GM20431 (cell line): Measurements from ENCODE around the gene ARHGEF1.

Experiments
- in situ Hi-C: fragments of 300-500 bp; cut with MseI, MboI; formaldehyde crosslinking; loops from one replicate; pipeline ENCODE4 v1.15.0; 2020; ENCODE audit warnings: low sequenced_read_pairs; ENCODE audit not compliant: unreplicated experiment

The ARHGEF1 gene

GRCh38 chr19:41880329-41880708, 2.7 kb upstream of the ARHGEF1 start:
- in situ Hi-C loops, result no loop called here

- in situ Hi-C loops, result no loop called here
Observed at GRCh38 chr19:41883463-41883820, 458 bp downstream of the ARHGEF1 start.

GRCh38 chr19:41883821-41884733, 1.1 kb downstream of the ARHGEF1 start:
- in situ Hi-C loops, result no loop called here

- in situ Hi-C loops, result no loop called here
Observed at GRCh38 chr19:41886761-41887710, 4.1 kb downstream of the ARHGEF1 start.

- in situ Hi-C loops, result no loop called here
Observed at GRCh38 chr19:41887711-41888382, 4.9 kb downstream of the ARHGEF1 start.

- in situ Hi-C loops, result no loop called here
Observed at GRCh38 chr19:41888926-41889325, 5.9 kb downstream of the ARHGEF1 start.

- in situ Hi-C loops, result no loop called here
Observed at GRCh38 chr19:41889896-41890295, 6.9 kb downstream of the ARHGEF1 start.

GRCh38 chr19:41890936-41891335, 8.0 kb downstream of the ARHGEF1 start:
- in situ Hi-C loops, result no loop called here

GRCh38 chr19:41892173-41892902, 9.4 kb downstream of the ARHGEF1 start:
- in situ Hi-C loops, result no loop called here

- in situ Hi-C loops, result no loop called here
Observed at GRCh38 chr19:41893899-41894298, 10.9 kb downstream of the ARHGEF1 start.

- in situ Hi-C loops, result no loop called here
Observed at GRCh38 chr19:41894350-41894749, 11.4 kb downstream of the ARHGEF1 start.

- in situ Hi-C loops, result no loop called here
Observed at GRCh38 chr19:41895745-41896580, 13.0 kb downstream of the ARHGEF1 start.

GRCh38 chr19:41896581-41896942, 13.6 kb downstream of the ARHGEF1 start:
- in situ Hi-C loops, result no loop called here

- in situ Hi-C loops, result no loop called here
Observed at GRCh38 chr19:41897181-41897580, 14.2 kb downstream of the ARHGEF1 start.

- in situ Hi-C loops, result no loop called here
Observed at GRCh38 chr19:41897820-41898219, 14.8 kb downstream of the ARHGEF1 start.

- in situ Hi-C loops, result no loop called here
Observed at GRCh38 chr19:41898235-41898634, 15.3 kb downstream of the ARHGEF1 start.

GRCh38 chr19:41901707-41902360, 18.9 kb downstream of the ARHGEF1 start:
- in situ Hi-C loops, result no loop called here

- in situ Hi-C loops, result no loop called here
Observed at GRCh38 chr19:41902594-41902993, 19.6 kb downstream of the ARHGEF1 start.
